HepG2 (cell line): ENCODE results near the gene EGFR. TPM values are rescaled to one million over a fixed set of nuclear protein-coding genes. Genes with fewer than 3 reads are reported as not detected.
"Not testable (repeated sequence)": the region's sequence is repeated elsewhere in the genome, so short reads cannot be mapped to it uniquely, and the experiment has no call there.

ENCODE experiments used
- ATAC-seq: fragments of 200-7000 bp; cut with Tn5 transposase; 3 replicates; pipeline ENCODE4 v1.9.1; 2020; ENCODE audit warnings: mild to moderate bottlenecking, moderate library complexity
- BruUV-seq: library from RNA; stranded (reverse); fragments of 400-500 nt; replicated peaks from 2 replicates; lab custom pipeline; 2021; lab: Mats Ljungman, UMichigan
- CTCF ChIA-PET: fragments of 300-600 bp; formaldehyde crosslinking; extraction: SDS; loops from one replicate; lab custom pipeline; 2021; ENCODE audit warnings: low total read pairs, inconsistent platforms, low intra/inter-chr PET ratio; lab: Yijun Ruan, JAX
- POLR2A ChIA-PET: fragments of 350-600 bp; sonication (Branson Sonifier 250); formaldehyde crosslinking; loops from one replicate; lab custom pipeline; 2020; ENCODE audit warnings: antibody characterized with exemption, inconsistent platforms; lab: Yijun Ruan, JAX
- DNase-seq: peaks from one replicate; pipeline ENCODE4 v3.0.0-alpha.2; 2015; ENCODE audit warnings: low spot score
- FAIRE-seq: peaks from 3 replicates; lab custom pipeline; 2011; peaks lifted over from hg19 to GRCh38; lab: Jason Lieb, UNC
- H2AFZ ChIP-seq: one replicate; pipeline ENCODE4 v1.6.1; 2011; ENCODE audit warnings: low read length, inconsistent platforms
- H3K27ac ChIP-seq: fragments of 300-600 bp; 3 replicates; pipeline ENCODE4 v1.8.0; 2011; ENCODE audit warnings: mixed run types, mild to moderate bottlenecking, mixed read lengths, low read length, inconsistent platforms; ENCODE audit not compliant: insufficient read depth; ENCODE audit errors: extremely low read length
- H3K27me3 ChIP-seq, 2 experiments: fragments of 200-600 bp in 1 of 2; 2 replicates in 1 of 2; 3 replicates in 1 of 2; pipeline versions ENCODE4 v1.6.0 to v1.8.0; 2011; ENCODE audit warnings: low read length in 2 of 2, mild to moderate bottlenecking in 2 of 2, moderate library complexity in 2 of 2, inconsistent platforms in 1 of 2; ENCODE audit not compliant: insufficient read depth in 2 of 2, control insufficient read depth in 1 of 2
- H3K36me3 ChIP-seq, 2 experiments: fragments of 200-600 bp in 1 of 2; replicated peaks in 1 of 2; 2 replicates in 1 of 2; 3 replicates in 1 of 2; pipeline versions ENCODE4 v1.5.1 to v1.8.0; 2011; ENCODE audit warnings: low read length in 2 of 2, inconsistent platforms in 1 of 2; ENCODE audit not compliant: insufficient read depth in 2 of 2, control insufficient read depth in 1 of 2
- H3K4me1 ChIP-seq: 2 replicates; pipeline ENCODE4 v1.5.1; 2012; ENCODE audit warnings: low read length, inconsistent platforms; ENCODE audit not compliant: insufficient read depth
- H3K4me2 ChIP-seq: 2 replicates; pipeline ENCODE4 v1.6.0; 2011; ENCODE audit warnings: low read depth, low read length, inconsistent platforms
- H3K4me3 ChIP-seq, 3 experiments: fragments of 200-600 bp in 1 of 3; sonication (generic), shearing (Covaris generic) in 1 of 3; replicated peaks in 1 of 3; 2 replicates each; pipeline ENCODE4 v1.5.1; 2011 to 2016; ENCODE audit warnings: low read length in 3 of 3, inconsistent platforms in 2 of 3, low read depth in 2 of 3, mild to moderate bottlenecking in 2 of 3, control low read depth in 1 of 3, mixed read lengths in 1 of 3; ENCODE audit not compliant: insufficient read depth in 1 of 3
- H3K79me2 ChIP-seq: one replicate; pipeline ENCODE4 v1.6.1; 2011; ENCODE audit warnings: low read length, inconsistent platforms; ENCODE audit not compliant: insufficient read depth
- H3K9ac ChIP-seq: 2 replicates; pipeline ENCODE4 v1.6.0; 2011; ENCODE audit warnings: mild to moderate bottlenecking, low read depth, low read length, inconsistent platforms; ENCODE audit not compliant: insufficient read depth
- H3K9me3 ChIP-seq: 2 replicates; pipeline ENCODE4 v1.5.1; 2012; ENCODE audit warnings: mild to moderate bottlenecking, low read length
- H4K20me1 ChIP-seq: 2 replicates; pipeline ENCODE4 v1.6.0; 2011; ENCODE audit warnings: inconsistent platforms, mild to moderate bottlenecking, low read length, moderate library complexity; ENCODE audit not compliant: insufficient read depth
- FIP1L1 ChIP-seq: fragments of 200-400 bp; formaldehyde crosslinking; IDR thresholded peaks from 2 replicates; pipeline ENCODE4 v1.6.1; 2018; ENCODE audit warnings: low read depth, mild to moderate bottlenecking, low read length, moderate library complexity, borderline replicate concordance; ENCODE audit not compliant: insufficient read depth
- KDM4B ChIP-seq: sonication (generic); formaldehyde crosslinking; IDR thresholded peaks from 2 replicates; pipeline ENCODE4 v1.4.0; 2020; ENCODE audit warnings: missing genetic modification reagents
- MAFG ChIP-seq: sonication (generic); formaldehyde crosslinking; IDR thresholded peaks from 2 replicates; pipeline ENCODE4 v1.5.1; 2020; ENCODE audit warnings: mild to moderate bottlenecking, missing genetic modification reagents
- SAFB2 ChIP-seq: sonication (generic); formaldehyde crosslinking; IDR thresholded peaks from 2 replicates; pipeline ENCODE4 v1.5.1; 2020; ENCODE audit warnings: missing genetic modification reagents, low read depth, mild to moderate bottlenecking, borderline replicate concordance
- SMAD1 ChIP-seq: sonication (generic); formaldehyde crosslinking; IDR thresholded peaks from 2 replicates; pipeline ENCODE4 v1.4.0; 2020; ENCODE audit warnings: missing genetic modification reagents, low read depth, mild to moderate bottlenecking, borderline replicate concordance
- SMAD9 ChIP-seq: sonication (generic); formaldehyde crosslinking; IDR thresholded peaks from 2 replicates; pipeline ENCODE4 v1.5.1; 2020; ENCODE audit warnings: mild to moderate bottlenecking, missing genetic modification reagents
- SP5 ChIP-seq: IDR thresholded peaks from 2 replicates; pipeline ENCODE4 v1.6.1; 2016; ENCODE audit warnings: low read depth, borderline replicate concordance
- ZNF383 ChIP-seq: sonication (generic); formaldehyde crosslinking; IDR thresholded peaks from 2 replicates; pipeline ENCODE4 v1.4.0; 2020; ENCODE audit warnings: missing genetic modification reagents, mild to moderate bottlenecking, borderline replicate concordance
- ZNF430 ChIP-seq: sonication (generic); formaldehyde crosslinking; IDR thresholded peaks from 2 replicates; pipeline ENCODE4 v1.9.0; 2021; ENCODE audit warnings: mild to moderate bottlenecking, missing genetic modification reagents
- ZNF460 ChIP-seq: sonication (generic); formaldehyde crosslinking; IDR thresholded peaks from 2 replicates; pipeline ENCODE4 v1.5.1; 2020; ENCODE audit warnings: missing genetic modification reagents, mild to moderate bottlenecking, borderline replicate concordance
- ZSCAN25 ChIP-seq: sonication (generic); formaldehyde crosslinking; IDR thresholded peaks from 2 replicates; pipeline ENCODE4 v1.8.0; 2022; ENCODE audit warnings: mild to moderate bottlenecking, missing genetic modification reagents
- WGBS: methylation state at CpG from one replicate; pipeline ENCODE4 v1.1.6; 2017; ENCODE audit warnings: low lambda C conversion rate; 5-methylcytosine and 5-hydroxymethylcytosine counted together
- in situ Hi-C: cut with HindIII; loops from 2 replicates; pipeline ENCODE4 v1.10.0; 2017; ENCODE audit warnings: low pct_unique_long_range_greater_than_20kb; ENCODE audit not compliant: extremely low pct_ligation_motif_present
- intact Hi-C: fragments of 100-400 bp; cut with micrococcal nuclease; formaldehyde crosslinking; loops from one replicate; pipeline ENCODE4 v1.10.0; 2022; ENCODE audit not compliant: unreplicated experiment
- polyA plus RNA-seq, 8 experiments: library from polyadenylated mRNA; depleted of rRNA in 3 of 8; stranded (reverse) in 7 of 8; unstranded in 1 of 8; fragments of >200 nt; fragmentation: Illumina TruSeq in 4 of 8; extraction: Trizol in 4 of 8; gene quantifications; 2 replicates each; pipeline versions ENCODE4 v1.2.1 to v1.2.3, GENCODE V29; 2011 to 2016; ENCODE audit warnings: low read depth in 4 of 8, missing spikeins in 1 of 8, mixed read lengths in 1 of 8; ENCODE audit not compliant: insufficient read depth in 1 of 8
- total RNA-seq, 5 experiments: library from RNA; depleted of rRNA; stranded (reverse); fragments of >200 nt; fragmentation: Illumina TruSeq; extraction: Trizol; gene quantifications; 2 replicates each; pipeline ENCODE4 v1.2.3, GENCODE V29; 2016; ENCODE audit warnings: low read depth in 1 of 5
- TF ChIP-seq, protein P1 (sequence below): IDR thresholded peaks from 2 replicates; pipeline ENCODE4 v1.6.1; 2016; ENCODE audit warnings: mild to moderate bottlenecking, missing biosample characterization, missing genetic modification reagents
- TF ChIP-seq, protein P2 (sequence below): sonication (generic); formaldehyde crosslinking; conservative IDR thresholded peaks from 2 replicates; pipeline ENCODE4 v1.8.1; 2023; ENCODE audit warnings: missing genetic modification reagents

The EGFR gene
- total and polyA plus RNA-seq, 2 of the 13 experiments (the other 11 are each of a cell fraction or from before 2014, with no cell fraction given), result 7.0 to 10.0 TPM

DNA sequence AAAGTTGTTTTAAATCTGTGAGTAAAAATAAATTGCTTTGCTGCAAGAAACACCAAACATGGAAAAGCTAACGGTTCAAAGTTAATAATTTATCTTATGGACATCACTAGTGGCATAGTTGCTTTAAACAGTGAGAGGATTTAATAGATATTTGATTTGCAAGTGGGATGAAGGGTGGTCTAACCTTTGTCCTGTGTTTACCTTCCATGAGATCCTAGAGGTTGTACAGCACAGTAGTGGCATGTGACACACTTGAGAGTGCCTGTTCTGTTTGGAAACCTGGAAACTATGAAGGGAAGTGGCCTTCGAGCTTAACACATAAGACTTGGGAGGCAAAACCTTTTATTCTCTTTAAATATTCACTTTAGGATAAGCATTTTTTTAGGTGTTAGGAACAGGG, 16.0 kb downstream of the EGFR start (continued):
- TF ChIP-seq ZNF383 (CRISPR knock-in tag), result no peak
- TF ChIP-seq MAFG (CRISPR knock-in tag), result no peak

DNA sequence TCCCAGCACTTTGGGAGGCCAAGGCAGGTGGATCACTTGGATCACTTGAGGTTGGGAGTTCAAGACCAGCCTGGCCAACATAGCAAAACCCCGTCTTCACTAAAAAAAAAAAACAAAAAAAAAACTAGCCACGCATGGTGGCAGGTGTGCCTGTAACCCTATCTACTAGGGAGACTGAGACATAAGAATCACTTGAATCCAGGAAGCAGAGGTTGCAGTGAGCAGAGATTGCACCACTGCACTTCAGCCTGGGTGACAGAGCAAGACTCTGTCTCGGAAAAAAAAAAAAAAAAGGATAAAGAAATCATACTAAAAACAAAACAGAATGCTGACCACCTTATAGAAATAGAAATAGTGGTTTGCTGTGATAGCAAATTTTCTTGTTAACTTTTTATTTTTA, 16.6 kb downstream of the EGFR start:
- H3K79me2 ChIP-seq, POLR2A ChIA-PET, H3K27ac ChIP-seq, H3K4me3 ChIP-seq, DNase-seq, BruUV-seq, ATAC-seq, H3K9me3 ChIP-seq, CTCF ChIA-PET: not testable (repeated sequence)
- 0 out of 2 replicates have a peak, but pooled peaks have one; percentile 39 for TF ChIP-seq ZNF460 (CRISPR knock-in tag)
- TF ChIP-seq, all 625 proteins: peak for 1; not testable (repeated sequence) for 624
- H3K4me2 ChIP-seq, H3K36me3 ChIP-seq, FAIRE-seq, in situ Hi-C loops, H3K9ac ChIP-seq, H4K20me1 ChIP-seq, H2AFZ ChIP-seq, H3K27me3 ChIP-seq: not testable (repeated sequence)
- WGBS, result 74% methylated on average over 3 of the region's 3 CpGs
- intact Hi-C loops, result loop anchor here (2.0 kb wide), 1 partner anchor 29 kb away; no protein-coding TSS in a partner anchor
- peaks cover 52% of the 10 kb centered on the region for H3K4me1 ChIP-seq

DNA sequence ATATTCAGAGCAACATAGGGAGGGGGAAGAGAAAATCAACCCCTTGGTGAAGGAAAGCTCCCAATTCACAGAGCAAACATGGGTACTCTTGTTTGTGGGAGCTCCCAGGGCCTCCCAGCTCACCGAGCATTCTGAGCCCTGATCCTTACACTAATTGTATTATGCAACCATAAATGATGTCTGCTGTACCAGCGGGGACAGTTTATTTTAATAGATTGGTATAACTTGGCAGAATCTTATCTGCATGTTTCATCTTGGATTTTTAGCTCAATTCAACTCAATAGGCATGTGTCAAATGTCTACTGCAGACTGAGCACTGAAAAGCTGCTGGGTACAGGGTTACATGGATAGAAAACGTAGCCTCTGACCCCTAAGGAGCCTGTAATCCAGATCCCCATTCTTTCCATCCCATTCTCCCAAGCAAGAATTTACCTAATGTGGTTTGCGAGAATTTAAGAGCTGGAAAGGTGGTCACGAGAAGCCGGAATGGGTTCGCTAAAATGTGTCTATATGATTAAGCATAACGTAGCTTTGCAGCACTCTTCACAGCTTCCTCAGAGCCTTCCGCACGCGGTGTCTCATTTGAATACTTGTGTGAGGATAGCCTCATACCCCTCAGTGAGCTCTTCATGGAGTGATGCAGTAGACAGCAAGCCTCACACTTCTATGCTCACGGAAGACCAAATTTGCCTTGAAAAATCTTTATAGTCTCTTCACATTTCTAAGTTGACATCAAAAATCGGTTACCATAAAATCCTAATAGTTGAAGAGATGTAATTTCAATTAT, 18.3 kb downstream of the EGFR start:
- FAIRE-seq (no peak), DNase-seq (no peak), ATAC-seq (no peak)
- H2AFZ ChIP-seq, result no peak overlapping the region
- H3K27ac ChIP-seq, result no peak overlapping the region
- in situ Hi-C loops, result no loop called here
- CTCF ChIA-PET, result no interaction called here
- BruUV-seq, result no TSS peak
- no peaks in the 10 kb centered on the region for H3K36me3 ChIP-seq
- no peaks in the 10 kb centered on the region for H3K27me3 ChIP-seq
- 88% methylated on average over 13 of the region's 13 CpGs for WGBS
- H4K20me1 ChIP-seq, result no peaks in the 10 kb centered on the region
- peaks cover 35% of the 10 kb centered on the region for H3K4me1 ChIP-seq
- H3K4me2 ChIP-seq, result no peak overlapping the region
- intact Hi-C loops, result no loop called here
- no peaks in the 10 kb centered on the region for H3K9me3 ChIP-seq
- POLR2A ChIA-PET, result interaction anchor here (1.3 kb wide), 1 partner anchor 151 kb away, joined by 3 read pairs; no protein-coding TSS in a partner anchor
- H3K9ac ChIP-seq, result no peak overlapping the region
- peaks cover 2% of the 10 kb centered on the region for H3K79me2 ChIP-seq
- no peak overlapping the region for H3K4me3 ChIP-seq
- TF ChIP-seq FIP1L1, result no peak
- no peak for TF ChIP-seq SMAD9 (CRISPR knock-in tag)
- TF ChIP-seq KDM4B (CRISPR knock-in tag), result no peak
- TF ChIP-seq ZSCAN25 (CRISPR knock-in tag), result no peak
- TF ChIP-seq, protein P1, sequence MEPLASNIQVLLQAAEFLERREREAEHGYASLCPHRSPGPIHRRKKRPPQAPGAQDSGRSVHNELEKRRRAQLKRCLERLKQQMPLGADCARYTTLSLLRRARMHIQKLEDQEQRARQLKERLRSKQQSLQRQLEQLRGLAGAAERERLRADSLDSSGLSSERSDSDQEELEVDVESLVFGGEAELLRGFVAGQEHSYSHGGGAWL, result no peak
- TF ChIP-seq SAFB2, result no peak
- no peak for TF ChIP-seq ZNF430 (CRISPR knock-in tag)
- no peak for TF ChIP-seq SMAD1
- TF ChIP-seq SP5 (CRISPR knock-in tag), result no peak
- TF ChIP-seq, protein P2, sequence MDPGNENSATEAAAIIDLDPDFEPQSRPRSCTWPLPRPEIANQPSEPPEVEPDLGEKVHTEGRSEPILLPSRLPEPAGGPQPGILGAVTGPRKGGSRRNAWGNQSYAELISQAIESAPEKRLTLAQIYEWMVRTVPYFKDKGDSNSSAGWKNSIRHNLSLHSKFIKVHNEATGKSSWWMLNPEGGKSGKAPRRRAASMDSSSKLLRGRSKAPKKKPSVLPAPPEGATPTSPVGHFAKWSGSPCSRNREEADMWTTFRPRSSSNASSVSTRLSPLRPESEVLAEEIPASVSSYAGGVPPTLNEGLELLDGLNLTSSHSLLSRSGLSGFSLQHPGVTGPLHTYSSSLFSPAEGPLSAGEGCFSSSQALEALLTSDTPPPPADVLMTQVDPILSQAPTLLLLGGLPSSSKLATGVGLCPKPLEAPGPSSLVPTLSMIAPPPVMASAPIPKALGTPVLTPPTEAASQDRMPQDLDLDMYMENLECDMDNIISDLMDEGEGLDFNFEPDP (CRISPR knock-in tag), result no peak
